Keratinocyte (primary cell): ENCODE data around the gene NR1D2. TPM values are rescaled to one million over a fixed set of nuclear protein-coding genes. Genes with fewer than 3 reads are reported as not detected.
"Not testable (repeated sequence)": the region's sequence is repeated elsewhere in the genome, so short reads cannot be mapped to it uniquely, and the experiment has no call there.

Source experiments
- DNase-seq: peaks from one replicate; pipeline ENCODE4 v3.0.0-alpha.2; 2011; ENCODE audit warnings: low read depth, missing footprints, low spot score
- FAIRE-seq: peaks from 2 replicates; lab custom pipeline; 2011; peaks lifted over from hg19 to GRCh38; lab: Jason Lieb, UNC
- H2AFZ ChIP-seq: 2 replicates; pipeline ENCODE4 v1.6.0; 2012; ENCODE audit warnings: low read length, control low read depth, inconsistent platforms; ENCODE audit not compliant: control insufficient read depth
- H3K27ac ChIP-seq: 2 replicates; pipeline ENCODE4 v1.5.1; 2011; ENCODE audit warnings: low read length; ENCODE audit not compliant: control insufficient read depth, insufficient read depth
- H3K27me3 ChIP-seq: 3 replicates; pipeline ENCODE4 v1.6.0; 2011; ENCODE audit warnings: low read length; ENCODE audit not compliant: control insufficient read depth, insufficient read depth; ENCODE audit errors: extremely low read depth
- H3K36me3 ChIP-seq, 2 experiments: 2 replicates in 1 of 2; 3 replicates in 1 of 2; pipeline ENCODE4 v1.5.1; 2011; ENCODE audit warnings: low read length in 2 of 2, mild to moderate bottlenecking in 1 of 2; ENCODE audit not compliant: control insufficient read depth in 2 of 2, insufficient read depth in 2 of 2; ENCODE audit errors: extremely low read depth in 1 of 2
- H3K4me1 ChIP-seq: 3 replicates; pipeline ENCODE4 v1.5.1; 2011; ENCODE audit warnings: low read length; ENCODE audit not compliant: control insufficient read depth, insufficient read depth; ENCODE audit errors: extremely low read depth
- H3K4me2 ChIP-seq: 3 replicates; pipeline ENCODE4 v1.6.0; 2011; ENCODE audit warnings: low read depth, low read length; ENCODE audit not compliant: control insufficient read depth, insufficient read depth; ENCODE audit errors: extremely low read depth
- H3K4me3 ChIP-seq, 3 experiments: fragments of 200-600 bp in 1 of 3; sonication (generic) in 1 of 3; 2 replicates in 2 of 3; 3 replicates in 1 of 3; pipeline ENCODE4 v1.5.1; 2011 to 2016; ENCODE audit warnings: low read length in 3 of 3, mild to moderate bottlenecking in 3 of 3, control low read depth in 2 of 3, inconsistent platforms in 1 of 3, low read depth in 1 of 3, mixed read lengths in 1 of 3, mixed run types in 1 of 3, moderate library complexity in 1 of 3; ENCODE audit not compliant: control insufficient read depth in 2 of 3, insufficient read depth in 2 of 3; ENCODE audit errors: extremely low read depth in 1 of 3
- H3K79me2 ChIP-seq: 2 replicates; pipeline ENCODE4 v1.6.0; 2012; ENCODE audit warnings: low read length; ENCODE audit not compliant: control insufficient read depth, insufficient read depth
- H3K9ac ChIP-seq: 3 replicates; pipeline ENCODE4 v1.6.0; 2011; ENCODE audit warnings: low read length; ENCODE audit not compliant: control insufficient read depth, insufficient read depth; ENCODE audit errors: extremely low read depth
- H3K9me1 ChIP-seq: 3 replicates; pipeline ENCODE4 v1.6.0; 2011; ENCODE audit warnings: low read length; ENCODE audit not compliant: control insufficient read depth, insufficient read depth; ENCODE audit errors: extremely low read depth
- H3K9me3 ChIP-seq: 2 replicates; pipeline ENCODE4 v1.5.1; 2012; ENCODE audit warnings: low read depth, low read length; ENCODE audit not compliant: control insufficient read depth
- H4K20me1 ChIP-seq: 3 replicates; pipeline ENCODE4 v1.6.0; 2011; ENCODE audit warnings: low read length; ENCODE audit not compliant: control insufficient read depth, insufficient read depth; ENCODE audit errors: extremely low read depth
- CTCF ChIP-seq, 3 experiments: IDR thresholded peaks in 1 of 3; conservative IDR thresholded peaks in 1 of 3; optimal IDR thresholded peaks in 1 of 3; 2 replicates in 2 of 3; 3 replicates in 1 of 3; pipeline versions ENCODE3 to v1.5.1; 2011; ENCODE audit warnings: low read length in 3 of 3, mild to moderate bottlenecking in 3 of 3, moderate library complexity in 2 of 3, control low read depth in 1 of 3, inconsistent platforms in 1 of 3; ENCODE audit not compliant: insufficient read depth in 2 of 3; ENCODE audit errors: extremely low read depth in 1 of 3
- EZH2 ChIP-seq: IDR thresholded peaks from one replicate; pipeline ENCODE4 v1.6.1; 2012; ENCODE audit warnings: inconsistent platforms, mild to moderate bottlenecking, low read length, moderate library complexity
- dilution Hi-C: fragments of 300-500 bp; cut with MboI; formaldehyde crosslinking; loops from one replicate; pipeline ENCODE4 v1.7.0; 2020; ENCODE audit warnings: low sequenced_read_pairs; ENCODE audit not compliant: extremely low pct_ligation_motif_present
- polyA plus RNA-seq, 5 experiments: library from polyadenylated mRNA; depleted of rRNA in 3 of 5; stranded (reverse) in 3 of 5; stranded (forward) in 1 of 5; unstranded in 1 of 5; fragments of >200 nt; gene quantifications; 1 replicate in 1 of 5; 2 replicates in 3 of 5; 3 replicates in 1 of 5; pipeline versions ENCODE4 v1.2.1 to v1.2.3, GENCODE V29; 2011 to 2012; ENCODE audit warnings: missing spikeins in 2 of 5, low read depth in 1 of 5, low replicate concordance in 1 of 5

Gene NR1D2
- polyA plus RNA-seq, 1 donor (not counting 4 experiments of a cell fraction or from before 2014, with no cell fraction given) = 10.3 TPM

- no peak overlapping the region for H3K27ac ChIP-seq
- dilution Hi-C loops = no loop called here
- TF ChIP-seq EZH2 (no peak), CTCF (optimal IDR thresholded peaks at IDR 0.05 in 1 of 3, IDR thresholded peaks at IDR 0.05 in 1 of 3, conservative IDR thresholded peaks at IDR 0.05 in 1 of 3; ENCODE audit: extremely low read depth in 1 of 3, insufficient read depth in 2 of 3, low read length in 3 of 3) (no peak)
- H3K4me3 ChIP-seq = no peak overlapping the region
- DNase-seq (no peak), FAIRE-seq (no peak)
- no peak overlapping the region for H2AFZ ChIP-seq
- H3K9me3 ChIP-seq = no peaks in the 10 kb centered on the region
- no peaks in the 10 kb centered on the region for H4K20me1 ChIP-seq
- H3K9ac ChIP-seq = no peak overlapping the region
- H3K27me3 ChIP-seq = no peaks in the 10 kb centered on the region
- no peak overlapping the region for H3K4me2 ChIP-seq
- peaks cover 14% of the 10 kb centered on the region for H3K4me1 ChIP-seq
- H3K79me2 ChIP-seq = no peaks in the 10 kb centered on the region
- H3K9me1 ChIP-seq = no peaks in the 10 kb centered on the region
- no peaks in the 10 kb centered on the region for H3K36me3 ChIP-seq
These were observed 78.1 kb downstream of the NR1D2 start for GRCh38 chr3:24023197-24023596.

- no peak overlapping the region for H3K9ac ChIP-seq
- no peaks in the 10 kb centered on the region for H3K9me3 ChIP-seq
- H3K27me3 ChIP-seq = no peaks in the 10 kb centered on the region
- no peak overlapping the region for H2AFZ ChIP-seq
- H3K4me2 ChIP-seq = no peak overlapping the region
- no peaks in the 10 kb centered on the region for H3K4me1 ChIP-seq
- H4K20me1 ChIP-seq = no peaks in the 10 kb centered on the region
- dilution Hi-C loops = no loop called here
- TF ChIP-seq EZH2 (no peak), CTCF (optimal IDR thresholded peaks at IDR 0.05 in 1 of 3, IDR thresholded peaks at IDR 0.05 in 1 of 3, conservative IDR thresholded peaks at IDR 0.05 in 1 of 3; ENCODE audit: extremely low read depth in 1 of 3, insufficient read depth in 2 of 3, low read length in 3 of 3) (no peak)
- FAIRE-seq (no peak), DNase-seq (no peak)
- H3K36me3 ChIP-seq = no peaks in the 10 kb centered on the region
- no peak overlapping the region for H3K4me3 ChIP-seq
- H3K27ac ChIP-seq = no peak overlapping the region
- no peaks in the 10 kb centered on the region for H3K79me2 ChIP-seq
- no peaks in the 10 kb centered on the region for H3K9me1 ChIP-seq
These were observed 80.7 kb downstream of the NR1D2 start for GRCh38 chr3:24025805-24026204.

GRCh38 chr3:24026665-24027064, 81.6 kb downstream of the NR1D2 start:
- H3K4me1 ChIP-seq, H3K4me3 ChIP-seq, FAIRE-seq, H4K20me1 ChIP-seq, dilution Hi-C loops, H2AFZ ChIP-seq, H3K36me3 ChIP-seq, H3K79me2 ChIP-seq, H3K9me3 ChIP-seq, H3K9me1 ChIP-seq, H3K27ac ChIP-seq, H3K9ac ChIP-seq, DNase-seq, H3K4me2 ChIP-seq, H3K27me3 ChIP-seq: not testable (repeated sequence)
